Brain microvascular endothelial cell (primary cell): Measurements from ENCODE around the gene ADPRS.

Source experiments
- DNase-seq: peaks from one replicate; pipeline ENCODE4 v3.0.0-alpha.2; 2020
- H3K27ac ChIP-seq: fragments of 250-450 bp; sonication (Bioruptor Pico); 2 replicates; pipeline ENCODE4 v1.5.1; 2020; ENCODE audit warnings: mild to moderate bottlenecking, moderate library complexity
- H3K27me3 ChIP-seq: fragments of 250-450 bp; sonication (Bioruptor Pico); replicated peaks from 2 replicates; pipeline ENCODE4 v1.5.1; 2020; ENCODE audit warnings: mild to moderate bottlenecking
- H3K36me3 ChIP-seq: fragments of 250-450 bp; sonication (Bioruptor Pico); replicated peaks from 2 replicates; pipeline ENCODE4 v1.5.1; 2020; ENCODE audit warnings: mild to moderate bottlenecking
- H3K4me3 ChIP-seq: 2 replicates; pipeline ENCODE4 v1.5.1; 2011; ENCODE audit warnings: low read depth, mild to moderate bottlenecking, control low read depth, low read length, moderate library complexity
- CTCF ChIP-seq: IDR thresholded peaks from 2 replicates; pipeline ENCODE4 v1.5.1; 2011; ENCODE audit warnings: low read depth, mild to moderate bottlenecking, moderate library complexity, low read length, control low read depth, inconsistent platforms; ENCODE audit errors: missing control alignments
- in situ Hi-C: cut with HindIII; loops from 2 replicates; pipeline ENCODE4 v1.10.0; 2017; ENCODE audit warnings: low sequenced_read_pairs, low pct_ligation_motif_present

The ADPRS gene, protein sequence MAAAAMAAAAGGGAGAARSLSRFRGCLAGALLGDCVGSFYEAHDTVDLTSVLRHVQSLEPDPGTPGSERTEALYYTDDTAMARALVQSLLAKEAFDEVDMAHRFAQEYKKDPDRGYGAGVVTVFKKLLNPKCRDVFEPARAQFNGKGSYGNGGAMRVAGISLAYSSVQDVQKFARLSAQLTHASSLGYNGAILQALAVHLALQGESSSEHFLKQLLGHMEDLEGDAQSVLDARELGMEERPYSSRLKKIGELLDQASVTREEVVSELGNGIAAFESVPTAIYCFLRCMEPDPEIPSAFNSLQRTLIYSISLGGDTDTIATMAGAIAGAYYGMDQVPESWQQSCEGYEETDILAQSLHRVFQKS

GRCh38 chr1:36088577-36089392 lies at the start of gene ADPRS:
Gene ADPRS, plus strand, starts transcription at chr1:36088892. Its CDS starts 13 bp downstream, at chr1:36088905.
- H3K36me3 ChIP-seq: peaks cover 31% of the 10 kb centered on the region
- TF ChIP-seq CTCF: peak; percentile 75
- peak within 1 kb of the TSS; percentile 90 for H3K4me3 ChIP-seq
- in situ Hi-C loops: no loop called here
- no peaks in the 10 kb centered on the region for H3K27me3 ChIP-seq
- H3K27ac ChIP-seq: peak within 1 kb of the TSS; percentile 81
- peak; percentile 82 for DNase-seq

GRCh38 chr1:36040238-36040637 lies 48.5 kb upstream of the ADPRS start:
- H3K27ac ChIP-seq: no peak overlapping the region
- in situ Hi-C loops: no loop called here
- peaks cover 15% of the 10 kb centered on the region for H3K36me3 ChIP-seq
- H3K27me3 ChIP-seq: no peaks in the 10 kb centered on the region
- TF ChIP-seq CTCF: no peak
- DNase-seq: no peak
- no peak overlapping the region for H3K4me3 ChIP-seq

DNA sequence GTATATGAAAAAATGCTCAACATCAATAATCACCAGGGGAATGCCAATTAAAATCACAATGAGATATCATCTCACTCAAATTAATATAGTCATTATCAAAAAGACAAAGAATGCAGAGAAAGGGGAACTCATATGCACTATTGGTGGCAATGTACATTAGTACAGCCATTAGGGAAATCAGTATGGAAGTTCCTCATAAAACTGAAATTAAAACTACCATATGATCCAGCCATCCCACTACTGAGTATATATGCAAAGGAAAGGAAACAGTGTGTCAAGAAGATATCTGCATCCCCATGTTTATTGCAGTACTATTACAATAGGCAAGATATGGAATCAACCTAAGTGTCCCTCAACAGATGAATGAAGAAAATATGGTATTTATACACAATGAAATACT lies 36.9 kb upstream of the ADPRS start:
- H3K4me3 ChIP-seq: no peak overlapping the region
- DNase-seq: no peak
- H3K36me3 ChIP-seq: peaks cover 9% of the 10 kb centered on the region
- H3K27ac ChIP-seq: no peak overlapping the region
- no peaks in the 10 kb centered on the region for H3K27me3 ChIP-seq
- in situ Hi-C loops: no loop called here
- no peak for TF ChIP-seq CTCF

GRCh38 chr1:36053978-36054377 lies 34.7 kb upstream of the ADPRS start:
- no peak overlapping the region for H3K4me3 ChIP-seq
- no peak overlapping the region for H3K27ac ChIP-seq
- in situ Hi-C loops: no loop called here
- no peak for TF ChIP-seq CTCF
- peaks cover 5% of the 10 kb centered on the region for H3K36me3 ChIP-seq
- DNase-seq: no peak
- H3K27me3 ChIP-seq: no peaks in the 10 kb centered on the region

DNA sequence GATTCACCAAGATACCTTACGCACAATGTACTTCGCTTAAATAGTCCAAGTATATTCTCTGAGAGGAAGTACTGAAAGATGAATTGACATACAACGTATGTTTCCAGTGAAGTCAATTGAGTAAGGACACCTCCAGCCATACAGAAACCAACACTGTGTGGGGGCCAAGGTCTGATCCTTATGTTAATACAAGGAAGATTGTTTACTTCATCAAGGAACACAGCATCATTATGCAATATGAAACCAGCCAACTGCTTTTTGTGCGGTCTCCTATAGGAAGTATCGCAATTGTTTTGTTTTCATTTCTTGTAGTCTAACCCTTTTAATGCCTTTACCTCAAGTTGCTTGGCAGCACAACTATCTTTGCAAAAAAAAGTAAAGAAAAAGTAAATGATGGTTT lies 33.0 kb upstream of the ADPRS start:
- TF ChIP-seq CTCF: no peak
- H3K36me3 ChIP-seq: peaks cover 4% of the 10 kb centered on the region
- no peak for DNase-seq
- H3K27me3 ChIP-seq: no peaks in the 10 kb centered on the region
- no peak overlapping the region for H3K4me3 ChIP-seq
- in situ Hi-C loops: no loop called here
- H3K27ac ChIP-seq: no peak overlapping the region
